IMR-90 (cell line): Measurements from ENCODE around the gene ALG11. TPM values are rescaled to one million over a fixed set of nuclear protein-coding genes. Genes with fewer than 3 reads are reported as not detected.
A peak's percentile ranks its signal among the peaks of the same experiment; 100 is the strongest.

Experiments
- ATAC-seq: fragments of 200-7000 bp; cut with Tn5 transposase; 2 replicates; pipeline ENCODE4 v1.9.1; 2020; ENCODE audit warnings: low read depth, mild to moderate bottlenecking, moderate library complexity
- BruUV-seq: library from RNA; stranded (reverse); fragments of 400-500 nt; replicated peaks from 2 replicates; lab custom pipeline; 2021; lab: Mats Ljungman, UMichigan
- CTCF ChIA-PET: fragments of 300-600 bp; formaldehyde crosslinking; extraction: SDS; loops from one replicate; lab custom pipeline; 2021; ENCODE audit warnings: antibody characterized with exemption; lab: Yijun Ruan, JAX
- POLR2A ChIA-PET: fragments of 300-600 bp; sonication (Branson Sonifier 250); formaldehyde crosslinking; loops from one replicate; lab custom pipeline; 2022; ENCODE audit warnings: antibody characterized with exemption; ENCODE audit not compliant: unreplicated experiment; lab: Charles Lee
- DNase-seq: peaks from one replicate; pipeline ENCODE4 v3.0.0; 2013
- H2AFZ ChIP-seq: replicated peaks from 2 replicates; pipeline ENCODE3; 2013; ENCODE audit warnings: low read length, mild to moderate bottlenecking; ENCODE audit not compliant: poor library complexity
- H2AK5ac ChIP-seq: 2 replicates; pipeline ENCODE4 v1.6.1; 2013; ENCODE audit warnings: low read depth, low read length, inconsistent platforms
- H2AK9ac ChIP-seq: replicated peaks from 2 replicates; pipeline ENCODE3; 2013; ENCODE audit warnings: mild to moderate bottlenecking, low read depth, low read length, moderate library complexity; ENCODE audit not compliant: poor library complexity
- H2BK120ac ChIP-seq: 2 replicates; pipeline ENCODE4 v1.6.1; 2013; ENCODE audit warnings: low read depth, low read length, inconsistent platforms
- H2BK15ac ChIP-seq: 3 replicates; pipeline ENCODE4 v1.6.1; 2013; ENCODE audit warnings: low read depth, low read length, inconsistent platforms
- H2BK20ac ChIP-seq: 2 replicates; pipeline ENCODE4 v1.6.1; 2013; ENCODE audit warnings: low read depth, mild to moderate bottlenecking, inconsistent platforms, low read length, moderate library complexity
- H2BK5ac ChIP-seq: 2 replicates; pipeline ENCODE4 v1.6.1; 2013; ENCODE audit warnings: mild to moderate bottlenecking, low read depth, low read length, inconsistent platforms; ENCODE audit not compliant: poor library complexity, severe bottlenecking
- H3K14ac ChIP-seq: replicated peaks from 2 replicates; pipeline ENCODE4 v1.6.1; 2013; ENCODE audit warnings: low read depth, low read length, inconsistent platforms
- H3K18ac ChIP-seq: 2 replicates; pipeline ENCODE4 v1.6.1; 2013; ENCODE audit warnings: low read depth, low read length, control low read depth
- H3K23ac ChIP-seq: 2 replicates; pipeline ENCODE4 v1.6.1; 2013; ENCODE audit warnings: low read depth, low read length, inconsistent platforms
- H3K27ac ChIP-seq: 2 replicates; pipeline ENCODE4 v1.5.1; 2013; ENCODE audit warnings: mild to moderate bottlenecking, control low read depth, low read length; ENCODE audit not compliant: insufficient read depth
- H3K27me3 ChIP-seq: 2 replicates; pipeline ENCODE4 v1.6.1; 2013; ENCODE audit warnings: low read length; ENCODE audit not compliant: control insufficient read depth, insufficient read depth
- H3K36me3 ChIP-seq: 2 replicates; pipeline ENCODE4 v1.6.1; 2013; ENCODE audit warnings: low read length, mixed read lengths; ENCODE audit not compliant: control insufficient read depth, insufficient read depth
- H3K4ac ChIP-seq: 2 replicates; pipeline ENCODE4 v1.6.1; 2013; ENCODE audit warnings: low read depth, low read length, inconsistent platforms
- H3K4me1 ChIP-seq: 2 replicates; pipeline ENCODE4 v1.6.1; 2013; ENCODE audit warnings: low read length, mixed read lengths; ENCODE audit not compliant: control insufficient read depth, insufficient read depth
- H3K4me2 ChIP-seq: 2 replicates; pipeline ENCODE4 v1.6.1; 2013; ENCODE audit warnings: low read depth, mild to moderate bottlenecking, control low read depth, low read length, moderate library complexity
- H3K4me3 ChIP-seq: 2 replicates; pipeline ENCODE4 v1.5.1; 2013; ENCODE audit warnings: low read depth, mild to moderate bottlenecking, control low read depth, low read length, moderate library complexity; ENCODE audit not compliant: insufficient read depth
- H3K56ac ChIP-seq: 2 replicates; pipeline ENCODE4 v1.6.1; 2013; ENCODE audit warnings: low read length, inconsistent platforms; ENCODE audit not compliant: insufficient read depth; ENCODE audit errors: extremely low read depth
- H3K79me1 ChIP-seq, 2 experiments: 2 replicates each; pipeline ENCODE4 v1.6.1; 2013; ENCODE audit warnings: low read length in 2 of 2, inconsistent platforms in 1 of 2, low read depth in 1 of 2
- H3K9ac ChIP-seq: 2 replicates; pipeline ENCODE4 v1.6.1; 2013; ENCODE audit warnings: low read depth, low read length, control low read depth
- H3K9me1 ChIP-seq: 2 replicates; pipeline ENCODE4 v1.6.1; 2013; ENCODE audit warnings: low read length, inconsistent platforms; ENCODE audit not compliant: insufficient read depth
- H3K9me3 ChIP-seq: 2 replicates; pipeline ENCODE4 v1.6.1; 2013; ENCODE audit warnings: low read length; ENCODE audit not compliant: control insufficient read depth, insufficient read depth
- H4K20me1 ChIP-seq: 2 replicates; pipeline ENCODE4 v1.6.1; 2013; ENCODE audit warnings: low read length, inconsistent platforms; ENCODE audit not compliant: insufficient read depth
- H4K5ac ChIP-seq: 2 replicates; pipeline ENCODE4 v1.6.1; 2013; ENCODE audit warnings: mild to moderate bottlenecking, low read depth, low read length, control low read depth
- H4K8ac ChIP-seq, 2 experiments: 2 replicates each; pipeline ENCODE4 v1.6.1; 2013; ENCODE audit warnings: low read depth in 2 of 2, low read length in 2 of 2, control low read depth in 1 of 2, inconsistent platforms in 1 of 2
- H4K91ac ChIP-seq: 2 replicates; pipeline ENCODE4 v1.6.1; 2013; ENCODE audit warnings: low read depth, low read length, inconsistent platforms; ENCODE audit not compliant: insufficient read depth
- BHLHE40 ChIP-seq: fragments of 150-350 bp; IDR thresholded peaks from 2 replicates; pipeline ENCODE4 v1.6.1; 2016; ENCODE audit warnings: mild to moderate bottlenecking, low read depth, low read length
- ELK1 ChIP-seq: fragments of 150-350 bp; IDR thresholded peaks from 2 replicates; pipeline ENCODE4 v1.6.1; 2016; ENCODE audit warnings: low read depth, mild to moderate bottlenecking, low read length, moderate library complexity, borderline replicate concordance
- FOS ChIP-seq: fragments of 150-350 bp; IDR thresholded peaks from 2 replicates; pipeline ENCODE4 v1.6.1; 2016; ENCODE audit warnings: low read depth, low read length
- MAFK ChIP-seq: IDR thresholded peaks from 2 replicates; pipeline ENCODE4 v1.6.1; 2012; ENCODE audit warnings: low read depth, low read length, improper control_type of control experiment
- MXI1 ChIP-seq: IDR thresholded peaks from 2 replicates; pipeline ENCODE4 v1.6.1; 2012; ENCODE audit warnings: low read depth, mild to moderate bottlenecking, low read length, moderate library complexity, borderline replicate concordance
- WGBS, 2 experiments: methylation state at CpG; one replicate each; pipeline versions ENCODE4 v1.1.5 to v1.1.7; 2013; ENCODE audit warnings: missing lambda C conversion rate in 2 of 2; ENCODE audit not compliant: insufficient read length in 1 of 2; ENCODE audit errors: extremely low coverage in 2 of 2; 5-methylcytosine and 5-hydroxymethylcytosine counted together
- dilution Hi-C: fragments of 300-500 bp; cut with HindIII; formaldehyde crosslinking; loops from one replicate; pipeline ENCODE4 v1.14.3; 2018; ENCODE audit warnings: low sequenced_read_pairs; ENCODE audit not compliant: unreplicated experiment
- in situ Hi-C: fragments of 300-500 bp; cut with MboI; formaldehyde crosslinking; loops from 3 replicates; pipeline ENCODE4 v1.14.3; 2019; ENCODE audit warnings: low sequenced_read_pairs, inconsistent platforms, mixed read lengths
- intact Hi-C: fragments of 100-400 bp; cut with micrococcal nuclease; formaldehyde crosslinking; loops from 2 replicates; pipeline ENCODE4 v1.10.0; 2022
- polyA plus RNA-seq, 3 experiments: library from polyadenylated mRNA; depleted of rRNA; stranded (reverse); fragments of >200 nt; gene quantifications; 2 replicates each; pipeline ENCODE4 v1.2.3, GENCODE V29; 2012; ENCODE audit warnings: low replicate concordance in 1 of 3
- total RNA-seq: library from RNA; depleted of rRNA; stranded (reverse); fragments of >200 nt; gene quantifications from 2 replicates; pipeline ENCODE4 v1.2.3, GENCODE V29; 2012

The ALG11 gene
- total and polyA plus RNA-seq, 2 of the 4 experiments (the other 2 are of a cell fraction): 10.0 to 12.7 TPM

DNA sequence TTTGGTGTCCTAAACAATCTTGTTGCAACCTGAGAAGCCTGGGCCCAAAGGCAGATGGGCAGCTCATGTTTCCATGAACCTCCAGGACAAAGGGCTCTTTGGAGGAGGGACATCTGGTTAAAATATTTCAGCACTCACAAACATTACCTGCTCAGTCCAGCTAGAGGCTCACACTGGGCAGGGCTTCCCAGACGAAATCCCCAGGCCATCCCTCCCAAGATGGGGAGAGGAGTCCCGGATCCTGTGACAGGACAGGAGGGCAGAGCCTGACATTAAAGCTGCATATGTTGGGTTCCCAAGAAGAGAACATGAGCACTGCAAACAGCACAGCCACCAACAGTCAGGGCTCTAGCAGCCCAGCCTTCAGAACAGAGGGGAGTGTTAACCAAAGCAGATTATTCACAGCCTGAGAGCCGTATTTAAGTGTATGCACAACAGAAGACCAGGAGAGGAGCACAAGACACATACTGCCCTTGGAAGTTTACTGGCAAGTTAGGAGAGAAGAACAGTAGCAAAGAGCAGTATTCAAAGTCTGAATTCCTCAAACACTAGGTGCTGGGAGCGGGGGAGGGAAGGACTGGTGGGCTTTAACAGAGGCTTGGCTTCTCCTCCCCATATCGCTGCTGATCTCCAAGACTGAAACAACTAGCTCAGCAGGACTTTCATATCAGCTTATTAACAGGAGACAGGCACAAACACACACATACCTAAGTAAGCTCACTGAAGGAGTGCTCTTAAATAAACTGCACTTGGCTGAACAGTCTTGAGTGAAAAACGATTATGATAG is 13.3 kb upstream of the ALG11 start (continued):
- no peak for TF ChIP-seq ELK1

DNA sequence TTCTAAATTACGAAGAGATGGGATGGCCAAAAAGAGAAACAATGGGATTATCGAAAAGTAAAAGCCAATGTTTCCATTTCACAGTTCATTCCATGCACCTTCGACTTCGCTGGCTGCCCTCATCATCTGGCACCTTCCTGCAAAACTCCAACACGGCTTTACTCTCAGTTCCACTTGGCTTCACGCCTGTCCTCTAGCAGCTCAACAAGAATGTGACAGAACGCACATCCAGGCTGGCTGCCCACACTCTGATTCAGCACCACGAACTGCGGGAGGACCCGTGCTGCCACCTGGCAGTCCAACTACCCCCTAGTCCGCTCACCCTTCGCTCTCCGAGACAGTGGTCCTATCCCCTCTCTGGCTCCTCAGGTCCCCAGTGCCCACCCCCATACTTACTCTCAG is 12.7 kb upstream of the ALG11 start:
- Histone ChIP-seq H3K9ac (no peak overlapping the region), H2BK120ac (no peak overlapping the region), H3K9me1 (no peaks in the 10 kb centered on the region), H2AK5ac (no peak overlapping the region), H4K91ac (no peak overlapping the region), H3K14ac (no peak overlapping the region), H2AFZ (peak overlapping the region; percentile 27), H4K5ac (no peak overlapping the region), H3K4me1 (peaks cover 12% of the 10 kb centered on the region), H2AK9ac (peak overlapping the region; percentile 75), H3K4me3 (no peak overlapping the region), H4K20me1 (peaks cover 5% of the 10 kb centered on the region; the same call in 1 of the 2 replicates), H2BK15ac (no peak overlapping the region), H3K27me3 (peaks cover 46% of the 10 kb centered on the region), H3K18ac (no peak overlapping the region), H3K79me1 (no peaks in the 10 kb centered on the region), H2BK5ac (no peak overlapping the region), H3K56ac (no peak overlapping the region), H3K27ac (no peak overlapping the region), H3K36me3 (no peaks in the 10 kb centered on the region), H3K23ac (0 out of 2 replicates have a peak overlapping the region, but pooled peaks have one; percentile 45), H4K8ac (no peak overlapping the region), H3K4me2 (peak overlapping the region; percentile 76), H3K9me3 (no peaks in the 10 kb centered on the region), H2BK20ac (no peak overlapping the region), H3K4ac (no peak overlapping the region)
- dilution Hi-C loops: no loop called here
- in situ Hi-C loops: no loop called here
- no TSS peak for BruUV-seq
- POLR2A ChIA-PET: no interaction called here
- peak; percentile 25 for DNase-seq
- WGBS, 2 experiments: 8% methylated on average over 5 of the region's 13 CpGs; no CpG with 5 or more reads in 1 of the 2 experiments
- CTCF ChIA-PET: interaction anchor here (0.8 kb wide), 1 partner anchor 35 kb away, joined by 3 read pairs; no protein-coding TSS in a partner anchor
- intact Hi-C loops: no loop called here
- ATAC-seq: peak; percentile 28
- TF ChIP-seq MXI1: no peak
- no peak for TF ChIP-seq ELK1
- TF ChIP-seq MAFK: no peak
- TF ChIP-seq BHLHE40: no peak
- TF ChIP-seq FOS: no peak
